Measurements from ENCODE around the gene TCEAL8.
"Not testable (repeated sequence)": the region's sequence is repeated elsewhere in the genome, so short reads cannot be mapped to it uniquely, and the experiment has no call there.

TCEAL8 gene

DNA sequence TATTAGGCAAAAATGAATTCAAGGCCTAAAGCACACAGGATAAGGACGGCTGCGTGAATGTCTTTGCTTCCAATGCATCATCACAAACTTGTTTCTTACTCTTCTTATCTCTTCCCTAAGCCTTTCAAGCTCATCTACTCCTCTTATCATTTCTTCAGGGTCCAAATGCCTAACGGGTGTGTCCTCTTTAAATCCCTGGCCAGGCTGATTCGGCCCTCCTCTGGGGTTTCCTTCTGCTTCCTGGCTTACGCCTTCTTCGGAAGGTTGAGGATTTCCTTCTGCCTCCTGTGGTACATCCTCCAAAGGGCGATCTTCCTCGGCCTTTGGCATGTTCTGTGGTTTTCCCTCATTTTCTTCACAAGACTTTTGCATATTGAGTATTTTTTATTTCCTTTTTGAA is 1.3 kb downstream of the TCEAL8 start:
- peak overlapping the region; percentile 79 to 86 for H3K27ac ChIP-seq
- no peaks in the 10 kb centered on the region for H3K9me3 ChIP-seq
- no peaks in the 10 kb centered on the region for H3K27me3 ChIP-seq
- no peaks in the 10 kb centered on the region for H3K4me1 ChIP-seq
- intact Hi-C loops (cut with DNase I; ENCODE audit: low total_unique reads): no loop called here
- peak overlapping the region; percentile 65 to 73 for H3K4me3 ChIP-seq
- no peak for TF ChIP-seq CTCF (IDR thresholded peaks at IDR 0.05)
- DNase-seq: no peak
- no peaks in the 10 kb centered on the region for H3K36me3 ChIP-seq

- Histone ChIP-seq H3K4me3 (no peak overlapping the region), H3K9me3 (no peaks in the 10 kb centered on the region), H3K36me3 (no peaks in the 10 kb centered on the region), H3K27me3 (no peaks in the 10 kb centered on the region), H3K27ac (no peak overlapping the region), H3K4me1 (no peaks in the 10 kb centered on the region)
- intact Hi-C loops (cut with DNase I; ENCODE audit: low total_unique reads): no loop called here
- no peak for TF ChIP-seq CTCF (IDR thresholded peaks at IDR 0.05)
- no peak for DNase-seq
Observed at GRCh38 chrX:103250977-103251376, 4.0 kb downstream of the TCEAL8 start.

GRCh38 chrX:103249805-103250204 is 5.2 kb downstream of the TCEAL8 start:
- intact Hi-C loops (cut with DNase I; ENCODE audit: low total_unique reads): no loop called here

DNA sequence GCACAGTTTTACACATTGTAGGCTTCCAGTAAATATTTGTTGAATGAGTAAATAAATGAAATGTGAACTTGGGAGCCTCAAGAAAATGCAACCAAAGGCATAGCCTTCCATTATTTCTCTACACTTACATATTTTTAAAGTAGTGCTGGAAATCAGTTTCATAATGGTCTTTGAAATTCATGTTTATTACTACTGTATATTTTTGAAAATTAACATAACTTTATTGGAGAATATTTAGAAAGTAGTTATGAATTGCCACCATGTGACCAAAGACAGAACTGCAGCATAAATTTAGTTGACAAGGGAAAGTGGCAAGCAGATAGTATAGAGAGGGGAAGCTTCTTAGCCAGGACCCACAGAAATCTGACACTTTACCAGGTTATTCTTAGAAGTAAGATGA is 6.4 kb downstream of the TCEAL8 start:
- Histone ChIP-seq H3K27me3 (no peaks in the 10 kb centered on the region), H3K4me1 (no peaks in the 10 kb centered on the region), H3K9me3 (no peaks in the 10 kb centered on the region), H3K4me3 (no peak overlapping the region), H3K36me3 (no peaks in the 10 kb centered on the region), H3K27ac (no peak overlapping the region)
- no peak for DNase-seq
- peak; percentile 12 to 23 for TF ChIP-seq CTCF (IDR thresholded peaks at IDR 0.05)
- intact Hi-C loops (cut with DNase I; ENCODE audit: low total_unique reads): no loop called here

More at GRCh38 chrX:103249805-103250204, 5.2 kb downstream of the TCEAL8 start:
- TF ChIP-seq CTCF (IDR thresholded peaks at IDR 0.05): no peak
- Histone ChIP-seq H3K36me3 (no peaks in the 10 kb centered on the region), H3K4me3 (no peak overlapping the region), H3K9me3 (no peaks in the 10 kb centered on the region), H3K27me3 (no peaks in the 10 kb centered on the region), H3K4me1 (no peaks in the 10 kb centered on the region), H3K27ac (no peak overlapping the region)
- DNase-seq: no peak

GRCh38 chrX:103240155-103240554 is 14.8 kb downstream of the TCEAL8 start:
- DNase-seq: no peak
- Histone ChIP-seq H3K9me3 (no peaks in the 10 kb centered on the region), H3K27ac (no peak overlapping the region), H3K4me1 (no peaks in the 10 kb centered on the region), H3K4me3 (no peak overlapping the region), H3K36me3 (no peaks in the 10 kb centered on the region), H3K27me3 (no peaks in the 10 kb centered on the region)
- intact Hi-C loops (cut with DNase I; ENCODE audit: low total_unique reads): no loop called here
- no peak for TF ChIP-seq CTCF (IDR thresholded peaks at IDR 0.05)

DNA sequence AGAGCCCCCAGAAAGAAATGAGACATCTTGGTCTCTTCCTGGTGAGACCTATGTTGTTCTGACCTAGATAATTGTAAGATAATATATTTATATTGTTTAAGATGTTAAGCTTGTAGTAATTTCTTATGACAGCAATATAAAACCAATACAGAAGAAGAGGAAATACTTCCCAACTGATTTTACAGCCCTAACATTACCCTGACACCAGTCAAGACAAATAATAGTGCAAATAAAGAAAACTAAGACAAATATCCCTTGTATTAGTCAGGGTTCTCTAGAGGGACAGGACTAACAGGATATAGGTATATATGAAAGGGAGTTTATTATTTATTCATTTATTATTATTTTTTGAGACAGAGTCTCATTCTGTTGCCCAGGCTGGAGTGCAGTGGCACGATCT is 18.7 kb downstream of the TCEAL8 start:
- no peak for DNase-seq
- H3K9me3 ChIP-seq: no peaks in the 10 kb centered on the region

DNA sequence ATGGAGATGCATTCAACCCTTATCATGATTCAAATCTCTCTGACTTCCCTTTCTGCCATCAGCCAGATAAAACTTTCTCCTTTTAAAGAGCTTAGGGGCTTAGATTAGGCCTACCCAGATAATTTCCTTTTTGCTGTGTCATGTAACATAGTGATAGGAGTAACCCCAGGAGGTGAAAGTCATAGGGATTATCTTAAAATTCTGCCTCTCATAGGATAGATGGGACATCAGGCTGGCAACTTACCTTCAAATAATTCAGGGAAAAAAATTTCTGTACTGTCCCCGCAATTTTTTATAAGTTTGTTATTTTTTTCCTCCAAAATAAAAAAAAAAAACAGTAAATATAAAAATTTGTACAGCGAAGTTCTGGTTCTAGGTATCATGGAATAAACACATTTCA is 19.3 kb downstream of the TCEAL8 start:
- H3K27ac ChIP-seq; H3K4me3 ChIP-seq; DNase-seq; H3K4me1 ChIP-seq; H3K36me3 ChIP-seq; H3K27me3 ChIP-seq; intact Hi-C loops (cut with DNase I; ENCODE audit: low total_unique reads); H3K9me3 ChIP-seq: not testable (repeated sequence)

More for the DNA sequence above, 18.7 kb downstream of the TCEAL8 start:
- no peak overlapping the region for H3K4me3 ChIP-seq
- no peaks in the 10 kb centered on the region for H3K36me3 ChIP-seq
- no peak overlapping the region for H3K27ac ChIP-seq
- no peaks in the 10 kb centered on the region for H3K4me1 ChIP-seq
- no peak for TF ChIP-seq CTCF (IDR thresholded peaks at IDR 0.05)
- intact Hi-C loops (cut with DNase I; ENCODE audit: low total_unique reads): no loop called here
- H3K27me3 ChIP-seq: no peaks in the 10 kb centered on the region
